Neuronal stem cell (in vitro differentiated cells): Measurements from ENCODE around the gene EPB41.

Source experiments
- DNase-seq: peaks from one replicate; pipeline ENCODE4 v3.0.0-alpha.2; 2013; ENCODE audit warnings: low spot score
- H2AFZ ChIP-seq: one replicate; pipeline ENCODE4 v1.6.1; 2013; ENCODE audit warnings: mild to moderate bottlenecking, low read length, inconsistent platforms
- H2AK5ac ChIP-seq: 2 replicates; pipeline ENCODE4 v1.6.1; 2013; ENCODE audit warnings: low read depth, mild to moderate bottlenecking, inconsistent platforms, low read length, moderate library complexity, mixed read lengths
- H2BK120ac ChIP-seq: 2 replicates; pipeline ENCODE4 v1.6.1; 2013; ENCODE audit warnings: low read depth, mild to moderate bottlenecking, inconsistent platforms, low read length, moderate library complexity, mixed read lengths
- H2BK12ac ChIP-seq: one replicate; pipeline ENCODE4 v1.6.1; 2013; ENCODE audit warnings: low read length, inconsistent platforms
- H2BK15ac ChIP-seq: 2 replicates; pipeline ENCODE4 v1.6.1; 2013; ENCODE audit warnings: mild to moderate bottlenecking, low read length, inconsistent platforms, mixed read lengths
- H2BK5ac ChIP-seq: one replicate; pipeline ENCODE4 v1.6.1; 2013; ENCODE audit warnings: inconsistent platforms, mild to moderate bottlenecking, low read length, moderate library complexity
- H3K14ac ChIP-seq: one replicate; pipeline ENCODE4 v1.6.1; 2013; ENCODE audit warnings: low read length, inconsistent platforms
- H3K18ac ChIP-seq: 2 replicates; pipeline ENCODE4 v1.6.1; 2013; ENCODE audit warnings: low read length, inconsistent platforms
- H3K23ac ChIP-seq: 2 replicates; pipeline ENCODE4 v1.6.1; 2013; ENCODE audit warnings: low read depth, mild to moderate bottlenecking, mixed read lengths, low read length, inconsistent platforms; ENCODE audit not compliant: poor library complexity
- H3K27ac ChIP-seq: replicated peaks from 3 replicates; pipeline ENCODE4 v1.5.1; 2013; ENCODE audit warnings: low read length, inconsistent platforms
- H3K27me3 ChIP-seq, 3 experiments: 2 replicates each; pipeline ENCODE4 v1.6.1; 2013; ENCODE audit warnings: low read length in 3 of 3, mild to moderate bottlenecking in 2 of 3, inconsistent platforms in 1 of 3, low read depth in 1 of 3, mixed read lengths in 1 of 3, moderate library complexity in 1 of 3; ENCODE audit not compliant: control insufficient read depth in 3 of 3, insufficient read depth in 3 of 3
- H3K36me3 ChIP-seq, 2 donors: replicated peaks in 1 of 2; 2 replicates each; pipeline ENCODE4 v1.6.1; 2013; ENCODE audit warnings: low read length in 2 of 2; ENCODE audit not compliant: control insufficient read depth in 2 of 2, insufficient read depth in 2 of 2
- H3K4ac ChIP-seq: 2 replicates; pipeline ENCODE4 v1.6.1; 2013; ENCODE audit warnings: inconsistent platforms, mild to moderate bottlenecking, low read length, moderate library complexity
- H3K4me1 ChIP-seq, 2 donors: 1 replicate in 1 of 2; 2 replicates in 1 of 2; pipeline ENCODE4 v1.6.1; 2013; ENCODE audit warnings: low read length in 2 of 2, low read depth in 1 of 2; ENCODE audit not compliant: control insufficient read depth in 2 of 2, insufficient read depth in 1 of 2
- H3K4me2 ChIP-seq: one replicate; pipeline ENCODE4 v1.6.1; 2013; ENCODE audit warnings: mild to moderate bottlenecking, low read length, inconsistent platforms; ENCODE audit not compliant: insufficient read depth, poor library complexity, severe bottlenecking
- H3K4me3 ChIP-seq, 2 donors: 2 replicates each; pipeline ENCODE4 v1.5.1; 2013; ENCODE audit warnings: low read length in 2 of 2, mild to moderate bottlenecking in 2 of 2, inconsistent platforms in 1 of 2, moderate library complexity in 1 of 2
- H3K79me1 ChIP-seq: one replicate; pipeline ENCODE4 v1.6.1; 2013; ENCODE audit warnings: low read depth, mild to moderate bottlenecking, inconsistent platforms, low read length, moderate library complexity
- H3K9ac ChIP-seq: one replicate; pipeline ENCODE4 v1.6.1; 2013; ENCODE audit warnings: mild to moderate bottlenecking, low read depth, low read length, inconsistent platforms; ENCODE audit not compliant: poor library complexity
- H3K9me3 ChIP-seq, 2 donors: replicated peaks in 1 of 2; 2 replicates each; pipeline versions ENCODE3 to v1.6.1; 2013; ENCODE audit warnings: low read length in 2 of 2, mild to moderate bottlenecking in 2 of 2, inconsistent platforms in 1 of 2, low read depth in 1 of 2, mixed read lengths in 1 of 2, moderate library complexity in 1 of 2; ENCODE audit not compliant: control insufficient read depth in 2 of 2, insufficient read depth in 1 of 2
- H4K8ac ChIP-seq: one replicate; pipeline ENCODE4 v1.6.1; 2013; ENCODE audit warnings: low read depth, mild to moderate bottlenecking, inconsistent platforms, low read length, moderate library complexity
- H4K91ac ChIP-seq: one replicate; pipeline ENCODE4 v1.6.1; 2013; ENCODE audit warnings: low read length, low read depth, mild to moderate bottlenecking, inconsistent platforms; ENCODE audit not compliant: poor library complexity
- WGBS, 2 donors: extraction: QIAGEN DNeasy Blood & Tissue Kit; methylation state at CpG; one replicate each; pipeline ENCODE4 v1.1.7; 2013; ENCODE audit warnings: missing lambda C conversion rate in 2 of 2, mixed read lengths in 1 of 2; ENCODE audit not compliant: insufficient read length in 2 of 2, insufficient replicate concordance in 1 of 2; ENCODE audit errors: extremely low coverage in 2 of 2; 5-methylcytosine and 5-hydroxymethylcytosine counted together

EPB41 gene

DNA sequence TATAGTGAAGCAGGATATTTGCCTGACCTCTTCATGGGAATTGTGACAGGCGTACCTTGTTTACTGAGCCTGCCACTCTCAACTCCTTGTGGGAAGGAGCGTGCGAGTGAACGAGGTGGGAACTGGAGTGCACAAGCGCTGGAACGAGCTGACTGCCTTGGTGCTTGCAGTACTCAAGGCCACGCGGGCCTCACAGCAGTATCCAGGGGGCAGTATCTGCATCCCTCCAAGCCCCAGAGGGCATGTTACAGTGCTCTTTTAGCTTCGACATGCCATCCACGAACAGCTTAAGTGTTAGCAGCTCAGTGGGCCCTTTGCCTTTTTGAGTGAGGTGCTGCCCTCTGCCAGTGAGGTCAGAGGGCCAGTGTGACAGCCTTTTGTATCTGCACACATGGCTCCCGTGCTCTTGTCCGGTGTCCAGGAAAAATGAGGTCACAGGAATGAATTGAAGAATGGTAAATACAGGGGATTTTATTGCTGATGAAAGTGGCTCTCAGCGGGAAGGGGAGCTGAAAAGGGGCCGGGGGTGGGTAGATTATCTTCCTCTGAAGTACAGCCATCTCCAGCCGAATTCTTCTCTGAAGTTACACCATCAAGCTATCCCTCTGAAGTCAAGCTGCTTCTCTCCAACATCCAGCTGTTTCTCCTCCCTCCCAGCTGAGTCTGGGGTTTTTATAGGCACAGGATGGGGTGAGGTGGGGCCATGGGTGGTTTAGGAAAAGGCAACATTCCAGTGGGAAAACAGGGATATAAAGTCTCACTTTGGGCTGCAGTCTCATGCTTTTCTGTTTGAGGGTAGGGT, 69.3 kb downstream of the EPB41 start:
- no peak overlapping the region for H3K14ac ChIP-seq
- no peak overlapping the region for H2BK12ac ChIP-seq
- peaks cover 3% of the 10 kb centered on the region for H3K79me1 ChIP-seq
- no peak overlapping the region for H2AFZ ChIP-seq
- DNase-seq, result peak; percentile 2
- H4K91ac ChIP-seq, result no peak overlapping the region
- H2BK15ac ChIP-seq, result no peak overlapping the region
- WGBS, 2 donors, result no CpG with 5 or more reads among the region's 15 CpGs
- no peak overlapping the region for H3K9ac ChIP-seq
- H3K23ac ChIP-seq, result no peak overlapping the region
- H3K4ac ChIP-seq, result no peak overlapping the region
- no peak overlapping the region for H4K8ac ChIP-seq
- no peak overlapping the region for H2BK5ac ChIP-seq
- no peaks in the 10 kb centered on the region for H3K27me3 ChIP-seq
- no peak overlapping the region for H2AK5ac ChIP-seq
- peak overlapping the region in 1 of 2 donors; percentile 56 for H3K4me3 ChIP-seq
- peaks cover 3 to 8% of the 10 kb centered on the region in 2 donors for H3K4me1 ChIP-seq
- H3K18ac ChIP-seq, result no peak overlapping the region
- H3K4me2 ChIP-seq, result no peak overlapping the region
- peaks cover 0 to 13% of the 10 kb centered on the region in 2 donors for H3K36me3 ChIP-seq
- peak overlapping the region; percentile 2 for H3K27ac ChIP-seq
- no peak overlapping the region for H2BK120ac ChIP-seq
- H3K9me3 ChIP-seq, result peaks cover 3 to 20% of the 10 kb centered on the region in 2 donors

- Histone ChIP-seq H3K23ac (no peak overlapping the region), H3K27me3 (no peaks in the 10 kb centered on the region), H3K14ac (no peak overlapping the region), H3K9me3 (peaks cover 3 to 20% of the 10 kb centered on the region in 2 donors), H2BK12ac (no peak overlapping the region), H3K27ac (no peak overlapping the region), H2AK5ac (no peak overlapping the region), H4K91ac (no peak overlapping the region), H2AFZ (no peak overlapping the region), H3K79me1 (peaks cover 3% of the 10 kb centered on the region), H3K4me3 (no peak overlapping the region), H2BK5ac (no peak overlapping the region), H3K4me1 (peaks cover 3 to 8% of the 10 kb centered on the region in 2 donors), H4K8ac (no peak overlapping the region), H3K36me3 (peaks cover 0 to 19% of the 10 kb centered on the region in 2 donors), H3K4ac (no peak overlapping the region), H3K9ac (no peak overlapping the region), H2BK120ac (no peak overlapping the region), H3K4me2 (no peak overlapping the region), H2BK15ac (no peak overlapping the region), H3K18ac (no peak overlapping the region)
- no peak for DNase-seq
- no CpG with 5 or more reads among the region's 3 CpGs for WGBS, 2 donors
These were observed 69.9 kb downstream of the EPB41 start for GRCh38 chr1:28984311-28984684.

- no peak overlapping the region for H2BK15ac ChIP-seq
- H2BK12ac ChIP-seq, result no peak overlapping the region
- WGBS, 2 donors, result no CpG with 5 or more reads among the region's 1 CpG
- H3K18ac ChIP-seq, result no peak overlapping the region
- DNase-seq, result no peak
- H3K27me3 ChIP-seq, result no peaks in the 10 kb centered on the region
- H3K14ac ChIP-seq, result no peak overlapping the region
- no peak overlapping the region for H2AFZ ChIP-seq
- H2AK5ac ChIP-seq, result no peak overlapping the region
- no peak overlapping the region for H3K4ac ChIP-seq
- no peak overlapping the region for H2BK120ac ChIP-seq
- peaks cover 3 to 20% of the 10 kb centered on the region in 2 donors for H3K9me3 ChIP-seq
- H4K8ac ChIP-seq, result no peak overlapping the region
- H3K4me2 ChIP-seq, result no peak overlapping the region
- H3K4me3 ChIP-seq, result no peak overlapping the region
- no peak overlapping the region for H4K91ac ChIP-seq
- no peak overlapping the region for H3K9ac ChIP-seq
- H3K27ac ChIP-seq, result no peak overlapping the region
- peaks cover 0 to 21% of the 10 kb centered on the region in 2 donors for H3K36me3 ChIP-seq
- no peak overlapping the region for H3K23ac ChIP-seq
- peaks cover 3 to 8% of the 10 kb centered on the region in 2 donors for H3K4me1 ChIP-seq
- peaks cover 3% of the 10 kb centered on the region for H3K79me1 ChIP-seq
- H2BK5ac ChIP-seq, result no peak overlapping the region
These were observed 71.1 kb downstream of the EPB41 start for GRCh38 chr1:28985427-28985826.

GRCh38 chr1:28986306-28986910, 72.0 kb downstream of the EPB41 start:
- no peak overlapping the region for H2BK12ac ChIP-seq
- no peak overlapping the region for H2AK5ac ChIP-seq
- H3K9ac ChIP-seq, result no peak overlapping the region
- no peak overlapping the region for H4K91ac ChIP-seq
- WGBS, 2 donors, result no CpG with 5 or more reads among the region's 10 CpGs
- peaks cover 2 to 22% of the 10 kb centered on the region in 2 donors for H3K36me3 ChIP-seq
- H3K14ac ChIP-seq, result no peak overlapping the region
- H2BK120ac ChIP-seq, result no peak overlapping the region
- H3K23ac ChIP-seq, result no peak overlapping the region
- H3K4ac ChIP-seq, result no peak overlapping the region
- H2BK15ac ChIP-seq, result no peak overlapping the region
- no peak overlapping the region for H3K27ac ChIP-seq
- peaks cover 0 to 2% (median 0%) of the 10 kb centered on the region in 3 experiments for H3K27me3 ChIP-seq
- peaks cover 3 to 8% of the 10 kb centered on the region in 2 donors for H3K4me1 ChIP-seq
- no peak overlapping the region for H4K8ac ChIP-seq
- H2BK5ac ChIP-seq, result no peak overlapping the region
- no peak for DNase-seq
- no peak overlapping the region for H3K18ac ChIP-seq
- peaks cover 3% of the 10 kb centered on the region for H3K79me1 ChIP-seq
- no peak overlapping the region for H3K4me2 ChIP-seq
- no peak overlapping the region for H2AFZ ChIP-seq
- H3K9me3 ChIP-seq, result peaks cover 3 to 19% of the 10 kb centered on the region in 2 donors
- no peak overlapping the region for H3K4me3 ChIP-seq
